Kidney capillary endothelial cell (primary cell): ENCODE measurements around the gene HDHD2.
"Not testable (repeated sequence)": the region's sequence is repeated elsewhere in the genome, so short reads cannot be mapped to it uniquely, and the experiment has no call there.

Source experiments
- DNase-seq: peaks from one replicate; pipeline ENCODE4 v3.0.0-alpha.2; 2018; ENCODE audit warnings: low spot score

The HDHD2 gene, protein sequence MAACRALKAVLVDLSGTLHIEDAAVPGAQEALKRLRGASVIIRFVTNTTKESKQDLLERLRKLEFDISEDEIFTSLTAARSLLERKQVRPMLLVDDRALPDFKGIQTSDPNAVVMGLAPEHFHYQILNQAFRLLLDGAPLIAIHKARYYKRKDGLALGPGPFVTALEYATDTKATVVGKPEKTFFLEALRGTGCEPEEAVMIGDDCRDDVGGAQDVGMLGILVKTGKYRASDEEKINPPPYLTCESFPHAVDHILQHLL

DNA sequence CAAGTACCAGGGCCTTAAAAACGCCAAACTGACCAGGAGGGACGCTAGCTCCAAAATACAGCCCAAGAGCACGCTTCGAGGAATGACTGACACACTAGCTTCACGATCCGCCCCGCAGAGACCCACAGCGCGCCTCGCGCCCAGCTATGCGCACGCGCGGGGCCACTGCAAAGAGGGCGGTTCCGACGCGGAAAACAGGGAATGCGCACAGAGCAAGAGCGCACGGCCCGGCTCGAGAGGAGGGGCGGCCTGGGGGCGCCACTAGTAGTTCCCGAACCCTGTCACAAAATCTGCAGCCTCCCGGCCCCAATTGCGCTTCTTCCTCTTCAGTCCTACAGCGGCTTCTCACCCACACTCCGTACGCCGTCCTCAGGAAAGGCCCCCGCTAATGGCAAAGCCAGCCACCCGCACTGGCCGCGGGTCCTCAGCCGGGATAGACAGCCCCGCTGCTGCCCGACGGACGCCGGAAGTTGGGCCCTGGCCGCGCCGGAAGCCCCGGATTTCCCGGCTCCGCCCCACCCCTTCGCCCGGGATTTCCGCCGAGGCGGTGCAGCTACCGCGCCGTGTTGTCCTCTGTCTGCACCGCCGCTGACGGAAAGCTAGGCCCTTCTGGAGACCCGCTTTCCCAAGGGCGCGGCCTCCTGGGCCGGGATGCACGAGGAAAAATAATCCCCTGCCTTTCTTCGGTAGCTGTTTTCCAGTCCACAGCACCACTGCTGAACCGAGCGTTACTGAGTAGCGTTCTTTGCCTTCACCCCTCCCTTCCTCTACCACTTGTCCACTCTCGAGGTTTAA, at the start of gene HDHD2:
Gene HDHD2 (minus strand): TSS at position 472 of the 795 bp plus-strand sequence. CDS start 14,061 bp downstream, outside the sequence.
- peak; percentile 79 for DNase-seq

- DNase-seq: not testable (repeated sequence)
Observed at GRCh38 chr18:47195961-47196360, 45.7 kb upstream of the HDHD2 start.

DNA sequence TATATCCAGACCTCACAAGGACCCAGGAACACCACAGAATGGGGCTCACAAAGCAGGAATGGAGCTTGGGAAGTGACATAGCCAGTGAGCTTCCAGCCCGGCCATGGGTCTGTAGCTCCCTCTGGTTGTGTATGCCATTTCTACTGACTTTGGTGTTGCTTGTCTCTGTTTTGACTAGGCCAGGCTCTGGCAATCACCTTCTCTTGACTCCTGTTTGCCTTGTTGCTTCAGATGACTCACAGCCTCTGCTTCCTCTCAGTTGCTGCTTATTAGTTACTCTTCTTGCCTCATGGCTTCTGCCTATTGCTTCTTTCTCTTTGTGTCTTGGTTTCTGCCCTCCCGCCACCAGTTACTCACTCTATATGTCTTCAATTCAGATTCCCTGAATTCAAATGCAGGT, 41.7 kb upstream of the HDHD2 start:
- peak; percentile 44 for DNase-seq

DNA sequence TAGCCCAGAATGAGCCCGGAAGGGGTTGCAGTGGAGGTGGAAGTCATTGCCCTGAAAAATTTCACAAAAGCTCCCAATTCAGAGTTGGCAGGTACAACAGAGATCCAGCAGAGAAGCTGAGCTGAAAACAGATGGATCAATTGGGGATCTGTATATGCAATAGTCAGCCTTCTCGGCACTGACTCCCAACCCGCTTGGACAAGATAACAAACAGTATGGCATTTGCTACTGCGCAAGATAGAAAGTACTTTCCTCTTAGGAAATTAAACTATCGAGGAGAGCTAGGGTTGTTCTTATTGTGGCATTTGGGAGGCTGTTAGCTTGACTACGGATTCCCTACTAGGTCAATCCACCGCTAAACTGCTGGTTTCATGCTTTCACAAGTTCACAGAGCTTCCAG, 37.4 kb upstream of the HDHD2 start:
- DNase-seq: no peak

DNA sequence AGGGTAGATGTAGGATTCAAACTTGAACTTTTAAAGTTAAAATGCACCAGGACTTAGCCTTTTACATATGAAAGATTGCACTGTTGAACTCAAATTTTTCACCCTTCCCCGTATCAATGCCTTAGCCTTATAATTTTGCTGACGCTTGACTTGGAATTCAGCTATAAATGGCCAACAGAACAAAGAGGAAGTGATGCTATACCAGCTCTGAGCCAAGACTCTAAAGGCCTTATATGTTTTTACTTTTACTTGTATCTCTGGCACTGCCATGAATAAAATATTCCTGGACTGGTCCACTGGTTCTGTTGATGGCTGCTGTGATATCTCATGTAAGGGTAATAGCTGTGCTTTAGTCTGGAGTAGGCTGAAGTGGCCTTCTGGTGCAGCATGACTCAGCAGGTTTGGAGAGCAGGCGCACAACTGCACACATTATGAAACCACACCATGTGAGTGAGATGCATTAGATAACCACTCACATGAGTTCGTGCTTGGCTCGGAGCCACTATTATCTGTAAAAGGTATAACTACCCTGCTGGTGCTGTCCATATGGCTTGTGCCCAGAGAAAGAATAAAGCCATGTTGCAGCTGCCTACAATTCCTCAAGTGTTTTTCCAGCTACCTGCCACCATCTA, 34.2 kb upstream of the HDHD2 start:
- DNase-seq: no peak

DNA sequence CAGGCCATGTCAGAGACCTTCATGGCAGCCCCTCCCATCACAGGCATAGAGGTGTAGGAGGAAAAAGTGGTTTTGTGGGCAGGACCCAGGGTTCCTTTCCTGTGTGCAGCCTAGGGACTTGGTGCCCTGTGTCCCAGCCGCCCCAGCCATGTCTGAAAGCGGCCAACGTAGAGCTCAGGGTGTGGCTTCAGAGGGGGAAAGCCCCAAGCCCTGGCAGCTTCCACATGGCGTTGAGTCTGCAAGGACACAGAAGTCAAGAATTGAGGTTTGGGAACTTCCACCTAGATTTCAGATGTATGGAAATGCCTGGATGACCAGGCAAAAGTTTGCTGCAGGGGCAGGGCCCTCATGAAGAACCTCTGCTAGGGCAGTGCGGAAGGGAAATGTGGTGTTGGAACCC, 31.9 kb upstream of the HDHD2 start:
- DNase-seq: not testable (repeated sequence)

DNA sequence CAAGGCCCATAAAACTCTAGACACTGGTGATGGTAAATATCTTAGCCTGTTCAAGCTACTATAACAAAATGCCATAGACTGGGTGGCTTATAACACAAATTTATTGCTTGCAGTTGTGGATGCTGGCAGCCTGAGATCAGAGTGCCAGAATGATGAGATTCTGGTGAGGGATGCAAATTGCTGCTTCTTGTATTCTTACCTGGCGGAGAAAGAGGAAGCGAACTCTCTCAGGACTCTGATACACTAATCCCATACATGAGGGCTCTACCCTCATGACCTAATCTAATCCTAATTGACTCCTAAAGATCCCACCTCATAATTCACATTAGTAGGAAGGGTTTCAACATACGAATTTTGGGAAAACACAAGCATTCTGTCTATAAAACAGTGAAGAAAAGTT, 30.5 kb upstream of the HDHD2 start:
- DNase-seq: no peak

- DNase-seq: no peak
Observed at GRCh38 chr18:47179520-47179919, 29.2 kb upstream of the HDHD2 start.

DNA sequence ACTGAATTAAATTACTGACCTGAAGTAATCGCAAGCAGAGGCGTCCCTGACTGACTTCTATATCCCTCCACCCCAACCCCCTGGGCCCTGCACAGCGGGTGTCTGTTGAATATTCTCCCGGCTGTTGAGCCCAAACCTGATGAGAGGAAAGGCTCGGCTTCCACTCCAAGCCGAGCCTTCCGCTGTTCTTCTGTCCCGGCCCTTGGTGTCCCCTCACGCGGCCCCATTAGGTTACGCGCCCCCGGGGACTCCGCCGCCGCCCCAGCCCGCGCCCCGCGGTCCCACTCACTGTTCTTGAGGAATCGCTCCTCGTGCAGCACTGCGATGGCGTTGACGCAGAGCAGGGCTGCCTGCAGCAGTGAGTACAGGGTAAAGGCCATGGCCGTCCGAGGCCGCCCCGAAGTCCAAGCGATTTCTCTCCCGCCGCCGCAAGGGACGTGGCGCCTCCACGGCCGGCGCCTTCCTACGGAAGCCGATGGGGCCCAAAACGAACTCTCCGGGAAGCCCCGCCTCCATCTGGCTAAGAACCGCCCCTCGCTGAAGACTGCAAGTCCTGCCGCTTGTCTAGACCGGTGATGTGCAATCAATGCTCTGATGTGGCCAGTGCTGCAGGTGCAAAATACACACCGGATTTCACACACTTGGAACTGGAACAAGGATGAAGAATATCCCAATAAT, 25.7 kb upstream of the HDHD2 start, which contains the start of gene IER3IP1:
Gene IER3IP1 (minus strand): TSS at position 467 of the 678 bp plus-strand sequence. CDS start 87 bp downstream, at position 380.
- DNase-seq: peak; percentile 78

DNA sequence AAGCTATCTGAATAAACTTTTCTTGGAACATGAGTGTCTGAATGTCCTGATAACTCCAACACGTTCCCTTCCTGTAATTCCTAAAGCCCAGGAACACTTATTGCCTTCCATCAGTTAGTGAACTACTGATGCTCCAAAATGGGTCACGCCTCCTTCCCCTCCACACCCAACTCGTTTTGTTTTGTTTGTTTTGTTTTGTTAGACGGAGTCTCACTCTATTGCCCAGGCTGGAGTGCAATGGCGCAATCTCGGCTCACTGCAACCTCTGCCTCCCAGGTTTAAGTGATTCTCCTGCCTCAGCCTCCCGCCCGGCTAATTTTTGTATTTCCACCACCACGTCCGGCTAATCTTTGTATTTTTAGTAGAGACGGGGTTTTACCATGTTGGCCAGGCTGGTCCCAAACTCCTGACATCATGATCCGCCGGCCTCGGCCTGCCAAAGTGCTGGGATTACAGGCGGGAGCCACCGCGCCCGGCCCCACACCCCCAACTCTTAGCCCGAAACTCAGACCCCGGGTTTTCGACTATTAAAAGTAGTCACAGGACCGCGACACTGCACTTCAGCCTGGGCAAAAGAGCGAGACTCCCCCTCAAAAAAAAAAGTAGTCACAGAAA, 25.1 kb upstream of the HDHD2 start:
- peak; percentile 9 for DNase-seq

GRCh38 chr18:47174545-47175116, 24.3 kb upstream of the HDHD2 start:
- no peak for DNase-seq

DNA sequence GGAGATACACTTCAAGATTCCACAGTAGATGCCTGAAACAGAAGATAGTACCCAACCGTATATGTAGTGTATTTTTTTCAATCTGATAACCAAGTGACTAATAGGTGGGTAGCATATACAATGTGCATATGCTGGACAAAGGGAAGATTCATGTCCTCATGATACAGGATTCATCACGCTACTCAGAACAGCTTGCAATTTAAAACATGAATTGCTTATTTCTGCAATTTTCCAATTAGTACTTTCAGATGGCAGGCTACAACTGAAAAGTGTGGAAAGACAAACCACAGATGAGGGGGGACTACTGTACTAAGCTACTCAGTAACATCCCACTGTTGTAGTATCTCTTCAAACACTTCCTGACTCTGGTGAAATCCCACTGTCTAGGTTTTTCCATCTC, 22.2 kb upstream of the HDHD2 start:
- no peak for DNase-seq

DNA sequence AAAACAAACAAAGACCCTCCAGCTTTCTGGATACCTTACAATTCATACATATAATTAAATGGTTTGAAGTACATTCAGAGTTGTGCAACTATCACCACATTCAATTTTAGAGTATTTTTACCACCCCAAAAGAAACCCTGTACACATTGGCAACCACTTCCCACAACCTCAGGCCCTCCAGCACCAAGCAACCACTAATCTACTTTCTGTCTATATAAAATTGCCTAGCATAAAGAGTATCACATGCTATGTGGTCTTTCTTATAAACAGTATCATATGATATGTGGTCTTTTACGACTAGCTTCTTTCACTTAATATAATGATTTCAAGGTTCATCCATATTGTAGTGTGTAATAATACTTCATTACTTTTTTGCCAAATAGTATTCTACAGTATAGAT, 18.6 kb upstream of the HDHD2 start:
- no peak for DNase-seq

DNA sequence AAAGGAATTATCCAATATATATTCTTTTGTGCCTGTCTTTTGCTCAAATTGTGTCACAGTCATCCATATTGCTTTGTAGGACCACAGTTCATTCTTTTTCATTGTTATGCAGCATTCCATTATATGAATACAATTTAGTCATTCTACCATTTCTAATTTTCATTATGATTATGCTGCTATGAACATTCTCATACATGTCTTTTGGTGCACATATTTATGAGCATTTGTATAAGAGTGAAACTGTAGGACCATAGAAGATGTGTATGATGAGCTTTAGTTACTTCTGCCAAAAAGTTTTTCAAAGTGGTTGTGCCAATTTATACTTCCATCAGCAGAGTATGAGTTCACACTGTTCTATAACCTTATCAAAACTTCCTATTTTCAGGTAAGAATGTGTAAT, 18.2 kb upstream of the HDHD2 start:
- DNase-seq: no peak

GRCh38 chr18:47166294-47166693, 16.0 kb upstream of the HDHD2 start:
- DNase-seq: no peak

- no peak for DNase-seq
Observed at GRCh38 chr18:47163241-47163640, 12.9 kb upstream of the HDHD2 start.

DNA sequence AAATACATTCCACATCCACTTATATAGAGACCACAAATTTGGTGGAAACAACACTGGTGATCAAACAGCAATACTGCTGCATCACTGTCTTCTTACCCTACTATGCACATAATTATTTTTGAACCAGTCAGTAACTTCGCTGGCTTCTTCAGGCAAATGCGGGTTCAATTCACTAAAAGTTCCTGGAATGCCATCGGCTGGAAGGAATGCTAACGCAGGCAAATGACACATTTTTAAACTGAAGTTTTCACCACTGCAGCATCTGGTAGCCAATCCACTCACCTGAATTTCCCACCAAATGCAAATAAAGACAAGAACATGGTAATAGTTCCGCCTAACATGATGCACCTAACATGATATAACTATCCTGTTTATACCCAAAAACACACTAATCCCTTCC, 10.0 kb upstream of the HDHD2 start:
- no peak for DNase-seq

GRCh38 chr18:47158404-47158803, 8.1 kb upstream of the HDHD2 start:
- DNase-seq: not testable (repeated sequence)

GRCh38 chr18:47151439-47151838, 1.1 kb upstream of the HDHD2 start:
- no peak for DNase-seq

GRCh38 chr18:47150824-47151366, 595 bp upstream of the HDHD2 start:
- peak; percentile 15 for DNase-seq

GRCh38 chr18:47149457-47150028, 757 bp downstream of the HDHD2 start:
- DNase-seq: peak; percentile 3
